ENCODE data around the gene CCDC91. TPM values are rescaled to one million over a fixed set of nuclear protein-coding genes. Genes with fewer than 3 reads are reported as not detected.
"Not testable (repeated sequence)": the region's sequence is repeated elsewhere in the genome, so short reads cannot be mapped to it uniquely, and the experiment has no call there.

Gene CCDC91
- total RNA-seq, 6 donors from 2014 or later: 27.7 to 77.5 (median 30.2) TPM

- no peak for TF ChIP-seq POLR2A (IDR thresholded peaks at IDR 0.05)
- no peak for ATAC-seq (ENCODE audit: low FRiP score in 2 of 2)
- no peak for DNase-seq
- peaks cover 4 to 6% (median 5%) of the 10 kb centered on the region in 4 donors for H3K9me3 ChIP-seq
- H3K4me3 ChIP-seq: no peak overlapping the region
- no peak overlapping the region for H3K27ac ChIP-seq
- H3K27me3 ChIP-seq: no peaks in the 10 kb centered on the region
- peaks cover 0 to 5% (median 1%) of the 10 kb centered on the region in 4 donors for H3K36me3 ChIP-seq
- H3K4me1 ChIP-seq: peaks cover 0 to 7% (median 4%) of the 10 kb centered on the region in 4 donors
Measured at GRCh38 chr12:28316049-28316448, 125.8 kb downstream of the CCDC91 start.

- ATAC-seq (ENCODE audit: low FRiP score in 2 of 2) (no peak), DNase-seq (no peak)
- Histone ChIP-seq H3K36me3 (peaks cover 0 to 5% (median 1%) of the 10 kb centered on the region in 4 donors), H3K4me3 (no peak overlapping the region), H3K27me3 (no peaks in the 10 kb centered on the region), H3K9me3 (peaks cover 4 to 6% (median 5%) of the 10 kb centered on the region in 4 donors), H3K27ac (no peak overlapping the region), H3K4me1 (peaks cover 0 to 7% (median 4%) of the 10 kb centered on the region in 4 donors)
- TF ChIP-seq CTCF (IDR thresholded peaks at IDR 0.05) (no peak), EP300 (IDR thresholded peaks at IDR 0.05) (no peak), POLR2AphosphoS5 (IDR thresholded peaks at IDR 0.05) (no peak), POLR2A (IDR thresholded peaks at IDR 0.05) (no peak)
- WGBS, 2 donors: 84 to 92% methylated on average over 3 of the region's 3 CpGs
Measured at GRCh38 chr12:28318273-28318672, 128.0 kb downstream of the CCDC91 start.

- DNase-seq (no peak), ATAC-seq (ENCODE audit: low FRiP score in 2 of 2) (no peak)
- Histone ChIP-seq H3K9me3 (peaks cover 4 to 6% (median 5%) of the 10 kb centered on the region in 4 donors), H3K27ac (no peak overlapping the region), H3K27me3 (no peaks in the 10 kb centered on the region), H3K4me3 (no peak overlapping the region), H3K4me1 (no peaks in the 10 kb centered on the region), H3K36me3 (peaks cover 0 to 2% (median under 1%) of the 10 kb centered on the region in 4 donors)
- no peak for TF ChIP-seq POLR2A (IDR thresholded peaks at IDR 0.05)
- no peak for TF ChIP-seq CTCF (IDR thresholded peaks at IDR 0.05)
- TF ChIP-seq EP300 (IDR thresholded peaks at IDR 0.05): no peak
- no peak for TF ChIP-seq POLR2AphosphoS5 (IDR thresholded peaks at IDR 0.05)
- 85 to 100% methylated on average over 1 of the region's 1 CpG for WGBS, 2 donors
Measured at GRCh38 chr12:28320353-28320752, 130.1 kb downstream of the CCDC91 start.

GRCh38 chr12:28327722-28328121, 137.5 kb downstream of the CCDC91 start:
- no peaks in the 10 kb centered on the region for H3K4me1 ChIP-seq
- H3K4me3 ChIP-seq: no peak overlapping the region
- no peak overlapping the region for H3K27ac ChIP-seq
- TF ChIP-seq EP300 (IDR thresholded peaks at IDR 0.05) (no peak), CTCF (IDR thresholded peaks at IDR 0.05) (no peak), POLR2AphosphoS5 (IDR thresholded peaks at IDR 0.05) (no peak), POLR2A (IDR thresholded peaks at IDR 0.05) (no peak)
- WGBS, 2 donors: 90 to 95% methylated on average over 4 of the region's 4 CpGs
- H3K36me3 ChIP-seq: no peaks in the 10 kb centered on the region
- H3K9me3 ChIP-seq: no peaks in the 10 kb centered on the region
- ATAC-seq (ENCODE audit: low FRiP score in 2 of 2) (no peak), DNase-seq (no peak)
- no peaks in the 10 kb centered on the region for H3K27me3 ChIP-seq

GRCh38 chr12:28328967-28329366, 138.7 kb downstream of the CCDC91 start:
- no peak for TF ChIP-seq POLR2A (IDR thresholded peaks at IDR 0.05)
- no peak for TF ChIP-seq EP300 (IDR thresholded peaks at IDR 0.05)
- TF ChIP-seq CTCF (IDR thresholded peaks at IDR 0.05): no peak
- TF ChIP-seq POLR2AphosphoS5 (IDR thresholded peaks at IDR 0.05): no peak
- no peak for DNase-seq
- no peak for ATAC-seq (ENCODE audit: low FRiP score in 2 of 2)
- H3K27ac ChIP-seq: no peak overlapping the region
- H3K27me3 ChIP-seq: no peaks in the 10 kb centered on the region
- H3K36me3 ChIP-seq: no peaks in the 10 kb centered on the region
- WGBS, 2 donors: 94 to 97% methylated on average over 2 of the region's 2 CpGs
- no peak overlapping the region for H3K4me3 ChIP-seq
- no peaks in the 10 kb centered on the region for H3K9me3 ChIP-seq
- H3K4me1 ChIP-seq: no peaks in the 10 kb centered on the region

GRCh38 chr12:28329727-28330126, 139.5 kb downstream of the CCDC91 start:
- not testable (repeated sequence) for H3K9me3 ChIP-seq; H3K27ac ChIP-seq; H3K27me3 ChIP-seq; ATAC-seq (ENCODE audit: low FRiP score in 2 of 2); DNase-seq; H3K4me1 ChIP-seq; H3K4me3 ChIP-seq; H3K36me3 ChIP-seq
- 98 to 100% methylated on average over 2 of the region's 2 CpGs for WGBS, 2 donors

- H3K4me3 ChIP-seq; H3K27me3 ChIP-seq; DNase-seq; H3K9me3 ChIP-seq; H3K27ac ChIP-seq; ATAC-seq (ENCODE audit: low FRiP score in 2 of 2); H3K36me3 ChIP-seq; H3K4me1 ChIP-seq: not testable (repeated sequence)
- 96 to 100% methylated on average over 3 of the region's 3 CpGs for WGBS, 2 donors
Measured at GRCh38 chr12:28330232-28330631, 140.0 kb downstream of the CCDC91 start.
